Bronchial epithelial cell (primary cell): ENCODE results near the gene RBM4. TPM values are rescaled to one million over a fixed set of nuclear protein-coding genes. Genes with fewer than 3 reads are reported as not detected.

Experiments
- DNase-seq: peaks from one replicate; pipeline ENCODE4 v3.0.0-alpha.2; 2010; ENCODE audit warnings: low read depth
- FAIRE-seq: peaks from 2 replicates; lab custom pipeline; 2011; peaks lifted over from hg19 to GRCh38; lab: Jason Lieb, UNC
- H3K27me3 ChIP-seq: 2 replicates; pipeline ENCODE4 v1.5.1; 2011; ENCODE audit warnings: low read length; ENCODE audit not compliant: control insufficient read depth, insufficient read depth
- H3K36me3 ChIP-seq: 2 replicates; pipeline ENCODE4 v1.5.1; 2011; ENCODE audit warnings: low read length; ENCODE audit not compliant: control insufficient read depth, insufficient read depth
- H3K4me3 ChIP-seq: 2 replicates; pipeline ENCODE4 v1.5.1; 2011; ENCODE audit warnings: mild to moderate bottlenecking, low read depth, low read length, control low read depth
- total RNA-seq: library from RNA; depleted of rRNA; stranded (reverse); fragments of >200 nt; gene quantifications from 2 replicates; pipeline ENCODE4 v1.2.1, GENCODE V29; 2014
- TF ChIP-seq, protein P1 (sequence below): IDR thresholded peaks from 2 replicates; pipeline ENCODE4 v1.5.1; 2011; ENCODE audit warnings: mild to moderate bottlenecking, moderate library complexity, low read length, control low read depth, inconsistent platforms; ENCODE audit not compliant: insufficient read depth, severe bottlenecking

Gene RBM4
- total RNA-seq, 1 donor from 2014 or later: 173 TPM

DNA sequence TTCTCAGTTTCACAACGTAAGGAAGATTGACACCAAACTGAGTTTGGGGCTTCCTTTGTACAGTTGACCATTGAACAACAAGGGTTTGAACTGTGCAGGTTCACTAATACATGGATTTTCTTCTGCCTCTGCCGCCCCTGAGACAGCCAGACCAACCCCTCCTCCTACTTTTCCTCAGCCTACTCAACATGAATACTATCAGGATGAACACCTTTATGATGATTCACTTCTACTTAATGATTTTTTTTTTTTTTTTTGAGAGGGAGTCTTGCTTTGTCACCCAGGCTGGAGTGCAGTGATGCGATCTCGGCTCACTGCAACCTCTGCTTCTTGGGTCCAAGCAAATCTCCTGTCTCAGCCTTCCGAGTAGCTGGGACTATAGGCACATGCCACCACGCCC lies 14.6 kb downstream of the RBM4 start:
- TF ChIP-seq, protein P1, sequence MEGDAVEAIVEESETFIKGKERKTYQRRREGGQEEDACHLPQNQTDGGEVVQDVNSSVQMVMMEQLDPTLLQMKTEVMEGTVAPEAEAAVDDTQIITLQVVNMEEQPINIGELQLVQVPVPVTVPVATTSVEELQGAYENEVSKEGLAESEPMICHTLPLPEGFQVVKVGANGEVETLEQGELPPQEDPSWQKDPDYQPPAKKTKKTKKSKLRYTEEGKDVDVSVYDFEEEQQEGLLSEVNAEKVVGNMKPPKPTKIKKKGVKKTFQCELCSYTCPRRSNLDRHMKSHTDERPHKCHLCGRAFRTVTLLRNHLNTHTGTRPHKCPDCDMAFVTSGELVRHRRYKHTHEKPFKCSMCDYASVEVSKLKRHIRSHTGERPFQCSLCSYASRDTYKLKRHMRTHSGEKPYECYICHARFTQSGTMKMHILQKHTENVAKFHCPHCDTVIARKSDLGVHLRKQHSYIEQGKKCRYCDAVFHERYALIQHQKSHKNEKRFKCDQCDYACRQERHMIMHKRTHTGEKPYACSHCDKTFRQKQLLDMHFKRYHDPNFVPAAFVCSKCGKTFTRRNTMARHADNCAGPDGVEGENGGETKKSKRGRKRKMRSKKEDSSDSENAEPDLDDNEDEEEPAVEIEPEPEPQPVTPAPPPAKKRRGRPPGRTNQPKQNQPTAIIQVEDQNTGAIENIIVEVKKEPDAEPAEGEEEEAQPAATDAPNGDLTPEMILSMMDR: no peak

DNA sequence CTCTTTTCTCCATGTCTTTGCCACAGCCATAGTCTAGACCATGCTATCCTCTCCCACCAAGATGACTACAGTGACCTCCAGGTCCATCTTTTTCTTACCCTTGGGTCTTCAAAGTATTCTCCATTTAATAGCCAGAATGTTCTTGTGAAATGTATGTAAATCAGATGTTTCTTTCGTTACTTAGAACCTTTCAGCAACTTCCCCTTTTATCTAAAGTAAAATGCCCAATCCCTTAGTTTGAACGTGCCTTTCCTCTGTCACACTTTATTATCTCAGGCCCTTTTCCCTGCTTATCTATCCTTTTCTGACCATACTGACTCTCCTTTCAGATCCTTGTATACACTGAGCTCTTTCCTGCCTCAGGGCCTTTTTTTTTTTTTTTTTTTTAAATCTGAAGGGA lies 21.3 kb downstream of the RBM4 start:
- no peak for FAIRE-seq
- DNase-seq: no peak
- H3K4me3 ChIP-seq: no peak overlapping the region
- no peaks in the 10 kb centered on the region for H3K27me3 ChIP-seq
- H3K36me3 ChIP-seq: peaks cover 10% of the 10 kb centered on the region
- TF ChIP-seq, protein P1: no peak

More for the DNA sequence above, 14.6 kb downstream of the RBM4 start:
- Histone ChIP-seq H3K4me3 (no peak overlapping the region), H3K27me3 (no peaks in the 10 kb centered on the region), H3K36me3 (peaks cover 10% of the 10 kb centered on the region)
- peak; percentile 73 for DNase-seq
- FAIRE-seq: no peak

DNA sequence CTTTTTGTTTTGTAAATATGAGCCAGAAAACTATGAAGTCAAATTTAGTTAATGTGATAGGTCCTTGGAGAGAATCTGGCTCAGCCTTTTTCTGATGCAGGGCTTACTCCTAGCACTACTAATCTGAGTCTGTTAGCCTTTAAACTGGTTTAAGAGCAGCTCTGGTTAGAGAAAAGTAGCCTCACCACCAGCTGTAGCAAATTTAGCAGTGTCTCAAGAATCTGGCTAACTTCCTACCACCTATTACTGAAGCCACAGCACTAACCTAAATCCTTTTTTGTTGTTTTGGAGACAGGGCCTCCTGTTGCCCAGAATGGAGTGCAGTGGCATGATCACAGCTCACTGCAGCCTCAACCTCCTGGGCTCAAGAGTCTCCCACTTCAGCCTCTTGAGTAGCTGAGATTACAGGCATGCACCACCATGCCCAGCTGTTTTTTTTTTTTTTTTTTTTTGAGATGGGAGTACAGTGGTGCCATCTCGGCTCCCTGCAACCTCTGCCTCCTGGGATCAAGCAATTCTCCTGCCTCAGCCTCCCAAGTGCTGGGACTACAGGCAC lies 25.3 kb downstream of the RBM4 start:
- FAIRE-seq (no peak), DNase-seq (no peak)
- no peaks in the 10 kb centered on the region for H3K27me3 ChIP-seq
- TF ChIP-seq, protein P1: no peak
- peaks cover 4% of the 10 kb centered on the region for H3K36me3 ChIP-seq
- H3K4me3 ChIP-seq: no peak overlapping the region

DNA sequence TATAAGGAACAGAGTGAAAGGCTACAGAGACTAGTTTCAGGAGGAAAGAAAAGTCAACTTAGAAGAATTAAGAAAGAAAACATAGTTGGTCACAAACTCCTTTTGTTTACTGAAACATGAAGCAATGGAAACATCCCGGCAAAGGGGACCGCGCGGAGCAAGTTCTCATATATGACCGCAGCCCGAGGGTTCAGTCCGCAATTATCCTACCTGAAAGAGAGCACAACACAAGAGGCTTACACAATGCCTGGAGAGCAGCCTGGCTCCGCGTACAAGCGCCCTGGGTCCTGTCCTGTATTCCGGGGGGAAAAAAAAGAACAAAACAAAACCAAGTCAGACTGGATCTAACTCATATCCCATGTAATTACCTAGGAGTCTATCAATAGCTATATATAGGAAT lies 26.9 kb downstream of the RBM4 start:
- no peak for FAIRE-seq
- no peaks in the 10 kb centered on the region for H3K27me3 ChIP-seq
- DNase-seq: no peak
- TF ChIP-seq, protein P1: no peak
- no peak overlapping the region for H3K4me3 ChIP-seq
- peaks cover 5% of the 10 kb centered on the region for H3K36me3 ChIP-seq

DNA sequence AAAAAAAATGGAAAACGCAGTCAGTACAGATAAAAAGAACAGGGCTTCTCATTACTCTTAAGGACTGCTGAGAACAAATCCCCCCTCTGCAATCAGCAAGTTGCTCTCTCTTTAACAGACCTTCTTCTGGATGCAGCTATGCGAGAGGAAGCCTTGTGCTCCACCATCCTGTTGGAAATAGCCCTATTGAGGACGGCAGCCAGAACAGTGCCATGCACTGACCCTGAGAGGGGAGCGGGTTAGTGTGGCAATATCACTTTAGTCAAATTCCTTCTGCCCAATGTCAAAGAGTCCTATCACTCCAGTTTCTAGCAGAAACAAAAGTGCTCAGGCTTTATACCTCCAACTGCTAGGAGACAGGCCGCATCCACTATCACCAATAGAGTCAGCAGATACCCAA lies 32.3 kb downstream of the RBM4 start:
- H3K27me3 ChIP-seq: no peaks in the 10 kb centered on the region
- TF ChIP-seq, protein P1: no peak

More for the DNA sequence above, 32.3 kb downstream of the RBM4 start:
- no peak overlapping the region for H3K4me3 ChIP-seq
- H3K36me3 ChIP-seq: peaks cover 1% of the 10 kb centered on the region
- FAIRE-seq: no peak
- no peak for DNase-seq
